IPS-11a (cell line): ENCODE results near the gene FBH1.
"Not testable (repeated sequence)": the region's sequence is repeated elsewhere in the genome, so short reads cannot be mapped to it uniquely, and the experiment has no call there.

ENCODE experiments used
- H3K4me3 ChIP-seq: one replicate; pipeline ENCODE4 v1.5.1; 2013; ENCODE audit warnings: low read depth, low read length, control low read depth

FBH1 gene

DNA sequence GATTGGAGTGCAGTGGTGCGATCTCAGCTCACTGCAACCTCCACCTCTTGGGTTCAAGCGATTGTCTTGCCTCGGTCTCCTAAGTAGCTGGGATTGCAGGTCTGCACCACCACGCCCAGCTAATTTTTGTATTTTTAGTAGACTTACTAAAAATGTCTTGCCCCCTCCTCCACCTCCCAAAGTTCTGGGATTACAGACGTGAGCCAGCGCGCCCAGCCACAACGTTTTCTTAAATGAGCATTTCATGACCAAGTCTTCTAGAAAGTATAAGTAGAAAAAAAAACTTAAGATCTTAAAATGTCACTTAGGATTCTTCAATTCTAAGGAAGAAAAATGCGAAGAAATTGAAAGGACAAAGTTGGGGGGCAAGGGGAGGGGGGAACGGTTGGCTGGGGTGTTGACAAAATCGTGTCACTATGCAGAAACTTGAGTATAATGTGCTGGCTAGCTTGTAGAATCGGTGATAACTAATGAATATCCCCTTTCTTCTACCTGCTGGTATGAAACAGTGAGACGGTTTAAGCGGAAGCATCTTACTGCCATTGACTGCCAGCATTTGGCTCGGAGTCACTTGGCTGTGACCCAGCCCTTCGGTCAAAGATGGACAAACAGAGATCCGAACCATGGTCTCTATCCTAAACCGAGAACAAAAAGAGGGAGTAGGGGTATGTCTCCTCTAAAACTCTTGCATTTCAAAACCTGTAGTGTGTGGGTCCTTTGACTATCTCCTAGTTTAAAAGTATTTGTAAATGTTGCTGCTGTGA lies 12.7 kb downstream of the FBH1 start:
- H3K4me3 ChIP-seq, result no peak overlapping the region

DNA sequence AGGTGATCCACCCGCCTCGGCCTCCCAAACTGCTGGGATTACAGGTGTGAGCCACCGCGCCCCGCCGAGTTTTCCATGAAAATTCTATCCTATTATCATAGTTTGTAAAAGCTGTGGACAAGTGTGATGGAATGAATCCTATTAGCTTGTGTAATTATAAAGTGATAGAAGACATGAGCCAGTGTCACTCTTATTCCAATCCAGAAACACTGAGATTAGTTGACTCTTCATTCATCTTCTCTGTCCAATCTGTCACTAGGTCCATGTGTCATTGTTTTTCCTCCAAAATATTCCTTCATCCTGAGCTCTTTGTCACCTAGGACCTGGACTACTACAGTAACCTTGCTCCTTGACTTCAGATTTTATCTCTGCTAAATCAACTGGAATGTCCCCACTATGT lies 13.5 kb downstream of the FBH1 start:
- no peak overlapping the region for H3K4me3 ChIP-seq

DNA sequence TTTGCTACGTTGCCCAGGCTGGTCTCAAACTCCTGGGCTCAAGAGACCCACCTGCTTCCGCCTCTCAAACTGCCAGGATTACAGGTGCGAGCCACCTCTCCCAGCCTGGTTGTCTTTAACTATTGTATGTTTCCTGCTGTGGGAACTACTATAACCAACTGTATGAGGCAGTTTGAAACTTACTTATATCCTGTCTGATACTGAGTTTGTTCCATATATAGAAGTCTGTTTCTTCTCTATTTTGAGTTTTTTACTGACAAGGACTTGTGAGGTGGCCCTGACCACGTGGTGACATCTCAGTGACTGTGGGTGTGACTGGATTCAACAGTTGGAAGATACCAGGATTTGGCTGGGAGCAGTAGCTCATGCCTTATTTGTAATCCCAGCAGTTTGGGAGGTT lies 14.2 kb downstream of the FBH1 start:
- H3K4me3 ChIP-seq, result no peak overlapping the region

DNA sequence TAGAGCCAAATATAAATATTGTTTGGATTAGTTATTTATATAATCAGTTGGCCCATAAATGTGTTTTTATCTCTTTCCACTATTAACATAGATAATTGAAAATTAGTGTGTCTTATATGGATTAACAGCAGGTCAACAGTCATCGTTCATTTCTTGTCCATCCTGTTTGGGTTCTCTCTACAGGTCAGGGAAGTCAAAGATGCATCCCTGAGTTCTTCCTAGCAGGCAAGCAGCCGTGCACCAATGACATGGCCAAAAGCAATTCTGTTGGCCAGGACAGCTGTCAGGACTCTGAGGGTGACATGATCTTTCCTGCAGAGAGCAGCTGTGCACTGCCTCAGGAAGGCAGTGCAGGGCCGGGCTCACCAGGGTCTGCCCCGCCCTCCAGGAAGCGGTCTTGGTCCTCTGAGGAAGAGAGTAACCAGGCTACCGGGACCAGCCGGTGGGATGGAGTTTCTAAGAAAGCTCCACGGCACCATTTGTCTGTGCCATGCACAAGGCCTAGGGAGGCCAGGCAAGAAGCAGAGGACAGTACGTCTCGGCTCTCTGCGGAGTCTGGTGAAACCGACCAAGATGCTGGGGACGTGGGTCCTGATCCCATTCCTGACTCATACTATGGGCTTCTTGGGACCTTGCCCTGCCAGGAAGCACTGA lies 15.9 kb downstream of the FBH1 start:
- no peak overlapping the region for H3K4me3 ChIP-seq

DNA sequence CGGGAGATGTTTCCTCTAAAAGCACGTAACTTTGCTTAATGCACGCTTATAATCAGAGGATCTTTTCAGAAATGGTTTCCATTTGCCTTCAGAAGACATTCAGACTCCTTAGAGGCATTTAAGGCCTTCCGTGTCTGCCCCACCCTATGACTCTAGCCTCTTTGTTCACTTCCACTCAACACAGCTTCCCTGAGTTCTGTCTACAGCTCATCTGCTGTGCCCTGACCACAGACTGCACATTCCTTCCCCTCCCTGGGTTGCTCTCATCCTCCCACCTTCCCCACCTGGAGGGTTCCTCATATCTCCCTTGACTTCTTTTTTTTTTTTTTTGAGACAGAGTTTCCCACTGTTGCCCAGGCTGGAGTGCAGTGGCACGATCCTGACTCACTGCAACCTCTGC lies 16.6 kb downstream of the FBH1 start:
- no peak overlapping the region for H3K4me3 ChIP-seq

DNA sequence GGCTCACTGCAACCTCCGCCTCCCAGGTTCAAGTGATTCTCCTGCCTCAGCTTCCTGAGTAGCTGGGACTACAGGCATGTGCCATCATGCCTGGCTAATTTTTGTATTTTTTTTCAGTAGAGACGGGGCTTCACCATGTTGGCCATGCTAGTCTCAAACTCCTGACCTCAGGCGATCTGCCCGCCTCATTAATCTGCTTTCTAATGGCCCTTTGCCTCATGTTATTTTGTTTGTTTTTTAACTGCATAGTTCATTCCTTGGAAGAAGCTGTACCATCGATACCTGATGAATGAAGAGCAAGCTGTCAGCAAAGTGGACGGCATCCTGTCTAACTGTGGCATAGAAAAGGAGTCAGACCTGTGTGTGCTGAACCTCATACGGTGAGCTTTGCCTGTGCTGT lies 18.6 kb downstream of the FBH1 start:
- not testable (repeated sequence) for H3K4me3 ChIP-seq

DNA sequence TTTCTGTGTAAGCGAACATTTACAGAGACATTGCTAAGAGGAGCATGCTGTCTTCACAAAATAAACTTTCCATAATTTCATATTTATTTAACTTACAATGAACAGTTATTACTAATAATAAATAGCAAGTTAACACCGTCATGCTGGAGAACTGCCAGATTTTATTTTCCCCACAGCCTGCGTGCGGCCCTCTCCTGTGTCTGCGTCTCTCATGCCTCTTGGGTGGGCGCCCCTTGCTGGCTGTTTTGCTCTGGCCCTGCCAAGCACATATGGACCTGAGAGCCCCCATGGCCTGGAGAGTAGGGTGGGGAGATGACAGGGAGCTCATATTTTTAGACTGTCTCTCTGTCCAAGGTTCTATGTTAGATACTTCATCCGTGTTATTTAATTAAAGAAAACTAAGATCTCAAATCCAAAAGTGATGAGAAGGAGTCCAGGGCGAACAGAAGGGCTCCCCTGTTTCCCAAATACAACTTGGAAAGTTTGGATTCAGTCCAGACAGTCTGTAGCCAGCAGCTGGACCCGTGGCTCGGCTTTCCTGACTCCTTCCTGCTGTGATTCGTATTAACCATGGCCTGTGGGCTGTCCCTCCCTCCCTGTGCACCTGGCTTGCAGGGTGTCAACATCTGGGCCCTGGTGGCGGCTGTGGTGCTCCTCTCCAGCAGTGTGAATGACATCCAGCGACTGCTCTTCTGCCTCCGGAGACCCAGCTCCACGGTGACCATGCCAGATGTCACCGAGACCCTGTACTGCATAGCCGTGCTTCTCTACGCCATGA lies 20.5 kb downstream of the FBH1 start:
- H3K4me3 ChIP-seq, result no peak overlapping the region

DNA sequence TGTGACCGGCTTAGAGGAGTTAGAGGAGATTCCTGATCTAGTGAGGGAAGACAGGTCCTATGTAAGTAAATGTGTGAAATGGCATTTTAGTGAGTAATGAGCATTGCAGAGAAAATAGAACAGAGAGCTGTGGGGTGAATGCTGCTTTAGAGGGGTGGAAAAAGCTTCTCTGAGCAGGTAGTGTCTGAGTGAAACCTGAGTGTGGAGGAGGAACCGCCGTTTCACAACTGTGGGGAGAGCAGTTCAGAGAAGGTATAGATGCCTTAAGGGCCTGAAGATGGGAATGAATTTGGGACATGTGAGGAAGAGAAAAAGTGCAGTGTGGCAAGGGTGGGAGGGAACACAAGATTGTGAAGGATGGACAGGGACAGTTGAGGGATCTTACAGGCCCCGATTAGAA lies 21.6 kb downstream of the FBH1 start:
- no peak overlapping the region for H3K4me3 ChIP-seq

DNA sequence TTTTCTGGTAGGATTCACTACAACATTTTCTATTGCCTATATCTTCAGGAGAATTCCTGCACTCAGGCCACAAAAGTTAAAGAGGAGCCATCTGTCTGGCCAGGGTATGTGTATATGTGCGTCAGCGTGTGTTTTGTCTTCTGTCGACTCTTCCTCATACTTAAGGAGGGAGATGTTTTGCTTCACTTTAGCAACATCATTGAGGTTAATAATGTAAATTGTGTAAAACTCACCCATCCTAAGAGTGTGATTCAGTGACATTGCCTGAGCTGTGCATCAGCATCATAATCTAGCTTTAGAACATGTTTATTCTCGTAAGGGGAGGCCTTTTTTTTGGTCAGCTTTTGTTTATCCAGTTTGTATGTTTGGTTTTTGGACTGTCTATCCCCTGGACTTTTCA lies 23.7 kb downstream of the FBH1 start:
- H3K4me3 ChIP-seq, result no peak overlapping the region

DNA sequence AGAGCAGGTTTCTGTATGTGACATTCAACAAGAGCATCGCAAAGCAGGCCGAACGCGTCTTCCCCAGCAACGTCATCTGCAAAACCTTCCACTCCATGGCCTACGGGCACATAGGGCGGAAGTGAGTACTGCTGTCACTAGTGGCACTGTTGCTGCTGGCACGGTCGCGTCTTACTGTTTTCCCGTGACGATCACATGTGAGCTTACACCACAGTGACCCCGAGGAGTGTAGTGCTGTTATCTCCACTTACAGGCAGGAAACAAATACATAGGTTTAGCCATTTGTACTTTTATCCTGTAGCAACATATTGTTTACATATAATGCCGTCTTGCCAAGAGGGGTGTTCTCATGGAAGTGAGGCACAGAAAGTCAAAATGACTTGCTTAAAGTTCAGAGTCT lies 25.4 kb downstream of the FBH1 start:
- H3K4me3 ChIP-seq, result no peak overlapping the region

DNA sequence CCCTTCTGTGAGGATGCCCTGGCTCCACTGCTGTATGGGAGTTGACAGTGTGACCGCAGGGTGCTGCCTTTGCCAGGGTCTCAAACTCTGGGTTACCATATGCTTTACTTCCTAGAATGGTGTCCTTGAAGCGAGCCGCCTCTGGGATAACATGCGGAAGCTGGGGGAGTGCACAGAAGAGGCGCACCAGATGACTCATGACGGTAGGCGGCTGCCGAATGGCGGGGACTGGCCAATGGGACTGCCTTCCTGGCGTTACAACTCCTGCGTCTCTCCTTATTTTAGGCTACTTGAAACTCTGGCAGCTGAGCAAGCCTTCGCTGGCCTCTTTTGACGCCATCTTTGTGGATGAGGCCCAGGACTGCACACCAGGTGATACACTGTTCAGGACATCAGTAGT lies 27.3 kb downstream of the FBH1 start:
- no peak overlapping the region for H3K4me3 ChIP-seq

DNA sequence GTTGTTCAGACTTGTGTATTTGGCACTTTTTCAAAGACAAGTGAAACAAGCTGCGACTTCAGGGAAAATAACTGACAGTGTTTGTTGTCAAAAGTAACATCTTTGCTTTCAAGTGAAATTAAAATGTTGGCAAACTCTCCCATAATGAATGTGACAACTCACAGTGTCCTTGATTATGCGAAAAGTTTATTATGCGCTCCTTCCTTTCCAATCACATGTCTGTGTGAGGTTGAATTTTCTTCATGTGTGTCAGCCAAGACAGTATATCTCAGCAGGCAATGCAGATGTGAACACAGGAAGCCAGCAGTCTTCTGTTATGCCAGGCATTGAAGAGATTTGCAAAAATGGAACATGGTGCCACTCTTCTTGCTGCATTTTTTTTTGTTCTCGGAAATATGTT lies 28.7 kb downstream of the FBH1 start:
- no peak overlapping the region for H3K4me3 ChIP-seq

DNA sequence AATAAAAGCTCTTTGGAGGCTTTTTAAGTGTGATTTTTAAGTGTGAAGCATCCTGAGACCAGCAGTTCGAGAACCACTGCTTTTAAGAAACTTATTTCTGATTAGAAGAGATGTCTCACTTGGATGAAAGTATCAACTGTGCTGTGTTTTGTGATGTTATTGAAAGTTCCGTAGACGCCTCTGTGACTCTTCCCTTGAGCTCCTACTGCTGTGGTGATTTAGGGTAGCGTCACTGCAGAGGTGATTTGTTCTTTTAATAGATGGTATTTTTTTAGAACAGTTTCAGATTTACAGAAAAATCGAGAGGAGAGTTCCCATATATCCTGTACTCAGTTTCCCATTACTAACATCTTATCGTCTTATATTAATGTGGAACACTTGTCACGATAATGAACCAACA lies 29.5 kb downstream of the FBH1 start:
- H3K4me3 ChIP-seq, result no peak overlapping the region

DNA sequence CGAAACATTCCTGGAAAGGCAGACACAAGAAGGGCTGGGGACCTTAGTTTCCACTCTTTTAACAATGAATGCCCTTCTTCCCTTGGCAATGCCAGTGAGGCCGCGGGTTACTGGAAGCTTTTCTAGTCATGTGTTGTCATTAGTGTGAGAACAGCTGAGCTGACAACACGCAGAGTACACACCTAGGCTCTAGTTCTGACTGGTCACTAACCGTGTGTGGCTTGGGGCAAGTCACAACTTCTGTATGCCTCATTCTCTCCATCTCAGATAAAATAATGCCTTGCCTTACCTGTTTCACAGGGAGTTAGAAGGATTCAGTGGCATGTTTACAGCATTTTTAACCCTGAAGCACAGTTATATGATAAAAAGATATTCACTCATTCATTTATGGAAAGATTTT lies 31.7 kb downstream of the FBH1 start:
- no peak overlapping the region for H3K4me3 ChIP-seq

DNA sequence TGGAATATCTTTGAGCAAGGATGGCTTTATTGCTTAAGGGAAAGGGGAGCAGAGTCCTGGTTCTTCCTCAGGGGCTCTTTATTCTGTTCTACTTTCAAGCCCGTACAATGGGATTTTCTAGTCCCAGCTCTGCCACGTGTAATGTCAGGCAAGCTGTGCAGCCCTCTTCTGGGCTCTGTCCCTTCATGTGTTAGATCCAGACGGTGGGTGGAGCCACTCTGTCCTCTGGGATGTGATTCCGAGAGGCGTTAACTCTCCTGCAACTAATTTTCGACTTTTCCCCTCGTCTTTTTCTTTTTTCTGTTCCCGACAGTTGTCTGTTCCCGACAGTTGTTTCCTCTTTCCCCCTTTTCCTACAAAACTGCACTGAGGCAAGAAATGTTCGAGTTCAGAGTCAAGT lies 34.8 kb downstream of the FBH1 start:
- no peak overlapping the region for H3K4me3 ChIP-seq

DNA sequence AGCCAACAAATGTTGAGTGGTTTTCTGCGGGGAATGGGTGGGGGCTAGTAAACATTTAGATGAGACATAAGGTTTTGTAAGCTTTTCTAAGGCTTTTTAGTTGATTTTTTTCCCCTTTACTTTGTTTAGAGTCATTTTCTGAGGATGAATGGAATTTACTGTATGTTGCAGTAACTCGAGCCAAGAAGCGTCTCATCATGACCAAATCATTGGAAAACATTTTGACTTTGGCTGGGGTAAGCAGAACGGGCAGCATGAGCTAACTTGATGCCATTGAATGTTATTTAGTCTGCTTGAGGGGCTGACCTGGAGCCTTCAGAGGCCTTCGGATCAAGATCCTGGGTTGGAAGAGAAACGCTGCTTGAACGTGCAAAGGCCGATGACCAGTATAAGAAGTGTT lies 37.3 kb downstream of the FBH1 start:
- H3K4me3 ChIP-seq, result no peak overlapping the region

DNA sequence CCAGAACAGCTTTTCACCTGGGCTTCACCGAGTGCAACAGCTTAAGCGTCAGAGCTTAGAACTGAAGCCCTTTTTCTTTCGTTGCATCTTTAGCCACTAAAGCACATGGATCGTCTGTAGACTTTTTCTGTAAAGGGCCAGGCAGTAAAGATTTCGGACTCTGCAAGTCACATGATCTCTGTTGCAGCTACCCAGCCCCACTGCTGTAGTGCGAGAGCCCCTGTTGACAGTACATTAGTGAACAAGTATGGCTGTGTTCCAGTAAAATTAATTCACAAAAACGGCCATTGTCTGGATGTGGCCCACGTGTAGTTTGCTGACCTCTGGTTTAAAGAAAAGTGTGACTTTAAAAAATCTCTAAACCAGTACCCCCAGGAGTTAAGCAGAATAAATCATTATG lies 39.4 kb downstream of the FBH1 start:
- no peak overlapping the region for H3K4me3 ChIP-seq

DNA sequence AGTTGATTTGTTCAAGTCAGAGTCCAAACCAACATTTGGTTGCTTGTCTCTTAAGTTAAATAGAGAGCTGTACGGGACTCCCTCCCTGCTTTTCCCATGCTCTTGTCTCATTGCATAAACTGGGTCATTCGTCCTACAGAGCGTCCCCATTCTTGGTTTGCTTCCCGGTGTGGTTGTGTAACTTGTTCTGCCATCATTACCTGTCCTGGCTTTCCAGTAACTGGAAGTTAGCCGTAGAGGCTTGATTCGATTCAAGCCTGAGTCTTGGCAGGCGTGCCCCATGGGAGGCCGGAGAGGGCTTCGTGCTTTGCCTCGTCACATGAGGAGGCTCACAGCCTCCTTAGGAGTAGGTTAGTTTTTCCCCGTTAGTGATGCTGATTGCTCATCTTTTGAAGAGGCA lies 40.2 kb downstream of the FBH1 start:
- no peak overlapping the region for H3K4me3 ChIP-seq

DNA sequence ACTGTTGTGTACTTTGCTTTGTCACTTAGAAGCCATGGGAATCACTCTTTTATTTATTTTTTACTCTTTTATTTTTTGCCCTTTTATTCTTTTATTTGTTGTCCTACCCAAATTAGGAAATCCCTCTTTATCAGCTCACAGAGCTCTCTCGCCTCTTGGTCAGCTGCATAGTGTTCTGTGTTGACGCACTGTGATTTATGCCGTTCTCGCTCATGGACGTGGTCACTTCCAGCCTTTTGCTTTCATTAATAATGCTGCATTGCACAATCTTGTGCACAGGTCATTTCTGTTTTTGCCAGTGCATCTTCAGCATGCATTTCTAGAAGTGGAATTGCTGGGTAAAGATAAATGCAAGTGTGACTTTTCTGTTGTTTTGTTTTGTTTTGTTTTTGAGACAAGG lies 42.3 kb downstream of the FBH1 start:
- H3K4me3 ChIP-seq, result no peak overlapping the region

DNA sequence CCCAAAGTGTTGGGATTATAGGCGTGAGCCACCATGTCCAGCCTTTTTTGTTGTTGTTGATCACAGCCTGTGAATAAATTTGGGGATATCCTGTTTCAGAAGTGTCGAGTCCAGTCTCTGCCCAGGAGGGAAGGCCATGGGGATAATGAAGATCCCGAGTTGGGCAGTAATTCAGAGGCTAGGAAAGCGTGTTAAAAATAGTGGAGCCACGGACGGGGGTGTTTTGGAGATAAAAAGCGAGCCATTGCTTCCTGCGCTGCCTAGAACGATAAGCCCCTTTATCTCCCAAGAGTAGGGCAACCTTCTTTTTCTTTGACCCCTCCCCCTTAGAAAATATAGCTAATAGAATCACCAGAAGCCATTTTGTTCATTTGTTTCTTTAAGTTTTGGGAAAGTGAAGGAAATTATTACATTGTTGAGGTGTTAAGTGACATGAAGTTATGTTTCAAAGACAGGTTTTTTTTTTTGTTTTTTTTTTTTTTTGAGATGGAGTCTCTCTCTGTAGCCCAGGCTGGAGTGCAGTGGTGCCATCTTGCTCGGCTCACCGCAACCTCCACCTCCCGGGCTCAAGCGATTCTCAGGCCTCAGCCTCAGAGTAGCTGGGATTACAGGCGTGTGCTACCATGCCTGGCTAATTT lies 44.0 kb downstream of the FBH1 start:
- H3K4me3 ChIP-seq, result no peak overlapping the region

DNA sequence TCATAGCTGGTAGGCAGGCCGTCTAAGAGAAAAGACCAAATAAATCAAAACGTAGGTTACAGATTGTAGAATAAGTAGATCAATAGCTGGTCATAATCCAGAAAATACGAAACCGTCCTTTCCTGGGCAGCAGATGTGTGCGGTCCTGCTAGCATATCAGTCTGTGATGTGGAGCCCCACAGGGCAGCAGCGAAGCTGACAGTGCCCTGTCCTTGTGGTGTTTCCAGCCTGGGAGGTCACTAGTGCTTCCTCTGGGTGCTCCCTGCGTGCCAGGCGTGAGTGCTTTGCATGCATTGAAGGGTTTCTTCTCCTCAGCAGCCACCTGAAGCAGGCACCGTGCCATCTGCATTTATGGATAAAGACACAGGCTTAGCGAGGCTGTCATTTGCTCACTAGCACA lies 45.6 kb downstream of the FBH1 start:
- no peak overlapping the region for H3K4me3 ChIP-seq

DNA sequence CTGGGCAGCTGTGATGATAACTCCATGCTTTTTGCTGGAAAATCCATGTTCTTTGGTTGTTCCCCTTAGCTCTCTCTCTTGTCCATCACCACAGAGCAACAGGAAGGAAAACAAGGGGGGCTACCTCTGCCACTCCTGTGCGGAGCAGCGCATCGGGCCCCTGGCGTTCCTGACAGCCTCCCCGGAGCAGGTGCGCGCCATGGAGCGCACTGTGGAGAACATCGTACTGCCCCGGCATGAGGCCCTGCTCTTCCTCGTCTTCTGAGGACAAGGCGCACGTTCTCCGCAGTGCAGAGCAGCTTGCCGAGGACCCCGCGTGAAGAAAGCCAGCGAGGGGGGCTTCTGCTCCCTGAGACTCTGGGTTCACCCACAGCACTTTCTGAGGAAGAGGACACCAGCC lies 47.0 kb downstream of the FBH1 start:
- H3K4me3 ChIP-seq, result no peak overlapping the region
